ENCODE results near the gene QARS1.

The QARS1 gene

GRCh38 chr3:49120438-49121131, 16.0 kb upstream of the QARS1 start, which contains the start of gene USP19:
USP19 (minus strand) TSS chr3:49120823; CDS start chr3:49119145, 1,678 bp downstream.
- peak; percentile 88 for DNase-seq (ENCODE audit: low read depth)

GRCh38 chr3:49120096-49120437, 15.5 kb upstream of the QARS1 start:
- no peak for DNase-seq (ENCODE audit: low read depth)

- no peak for DNase-seq (ENCODE audit: low read depth)
Observed at GRCh38 chr3:49119439-49119838, 14.9 kb upstream of the QARS1 start.

GRCh38 chr3:49119036-49119435, 14.5 kb upstream of the QARS1 start:
- DNase-seq (ENCODE audit: low read depth) = no peak

GRCh38 chr3:49112262-49112661, 7.7 kb upstream of the QARS1 start:
- no peak for DNase-seq (ENCODE audit: low read depth)

- no peak for DNase-seq (ENCODE audit: low read depth)
Observed at GRCh38 chr3:49111347-49111746, 6.8 kb upstream of the QARS1 start.

GRCh38 chr3:49110780-49111179, 6.2 kb upstream of the QARS1 start:
- no peak for DNase-seq (ENCODE audit: low read depth)

- DNase-seq (ENCODE audit: low read depth) = no peak
Observed at GRCh38 chr3:49108346-49108745, 3.8 kb upstream of the QARS1 start.

- DNase-seq (ENCODE audit: low read depth) = no peak
Observed at GRCh38 chr3:49104052-49104426, 518 bp downstream of the QARS1 start.

- DNase-seq (ENCODE audit: low read depth) = no peak
Observed at GRCh38 chr3:49100046-49100615, 4.4 kb downstream of the QARS1 start.

- no peak for DNase-seq (ENCODE audit: low read depth)
Observed at GRCh38 chr3:49098910-49099630, 5.5 kb downstream of the QARS1 start.

GRCh38 chr3:49098429-49098828, 6.1 kb downstream of the QARS1 start:
- peak; percentile 21 for DNase-seq (ENCODE audit: low read depth)

GRCh38 chr3:49093853-49094767, 10.4 kb downstream of the QARS1 start, which contains the start of gene QRICH1:
QRICH1 (minus strand) TSS chr3:49094071; CDS start chr3:49077017, 17,054 bp downstream.
- peak; percentile 92 for DNase-seq (ENCODE audit: low read depth)

GRCh38 chr3:49092938-49093852, 11.4 kb downstream of the QARS1 start:
- peak; percentile 66 for DNase-seq (ENCODE audit: low read depth)

- DNase-seq (ENCODE audit: low read depth) = no peak
Observed at GRCh38 chr3:49081429-49081828, 23.1 kb downstream of the QARS1 start.

GRCh38 chr3:49079270-49079669, 25.3 kb downstream of the QARS1 start:
- no peak for DNase-seq (ENCODE audit: low read depth)

- no peak for DNase-seq (ENCODE audit: low read depth)
Observed at GRCh38 chr3:49076646-49077045, 27.9 kb downstream of the QARS1 start.

GRCh38 chr3:49076116-49076515, 28.4 kb downstream of the QARS1 start:
- no peak for DNase-seq (ENCODE audit: low read depth)

- DNase-seq (ENCODE audit: low read depth) = no peak
Observed at GRCh38 chr3:49058011-49058410, 46.5 kb downstream of the QARS1 start.

GRCh38 chr3:49057268-49057667, 47.3 kb downstream of the QARS1 start:
- no peak for DNase-seq (ENCODE audit: low read depth)

GRCh38 chr3:49054344-49054862, 50.2 kb downstream of the QARS1 start:
- DNase-seq (ENCODE audit: low read depth) = no peak

All from CMK (cell line).